Hepatocyte (in vitro differentiated cells): ENCODE data around the gene SSBP3. TPM values are rescaled to one million over a fixed set of nuclear protein-coding genes. Genes with fewer than 3 reads are reported as not detected.

Experiments used
- DNase-seq: peaks from one replicate; pipeline ENCODE4 v3.0.0-alpha.2; 2016; ENCODE audit warnings: low spot score
- H2AFZ ChIP-seq: fragments of 200-600 bp; sonication (generic); 2 replicates; pipeline ENCODE4 v1.6.0; 2016; ENCODE audit warnings: antibody characterized with exemption, mild to moderate bottlenecking
- H3K27ac ChIP-seq: fragments of 200-600 bp; sonication (generic); 2 replicates; pipeline ENCODE4 v1.5.1; 2016; ENCODE audit warnings: mild to moderate bottlenecking
- H3K27me3 ChIP-seq: fragments of 200-600 bp; sonication (generic); 2 replicates; pipeline ENCODE4 v1.6.1; 2016
- H3K36me3 ChIP-seq: fragments of 200-600 bp; sonication (generic); replicated peaks from 2 replicates; pipeline ENCODE4 v1.5.1; 2016; ENCODE audit warnings: low read depth; ENCODE audit not compliant: insufficient read depth
- H3K4me1 ChIP-seq: fragments of 200-600 bp; sonication (generic); 2 replicates; pipeline ENCODE4 v1.5.1; 2016; ENCODE audit warnings: mild to moderate bottlenecking, moderate library complexity; ENCODE audit not compliant: insufficient read depth
- H3K4me2 ChIP-seq: fragments of 200-600 bp; sonication (generic); 2 replicates; pipeline ENCODE4 v1.6.0; 2016
- H3K4me3 ChIP-seq: fragments of 200-600 bp; sonication (generic); 2 replicates; pipeline ENCODE4 v1.5.1; 2016; ENCODE audit warnings: mild to moderate bottlenecking
- H3K79me2 ChIP-seq: fragments of 200-600 bp; sonication (generic); 2 replicates; pipeline ENCODE4 v1.6.0; 2017; ENCODE audit warnings: mild to moderate bottlenecking
- H3K9me2 ChIP-seq: fragments of 200-600 bp; sonication (generic); replicated peaks from 2 replicates; pipeline ENCODE4 v1.6.0; 2017; ENCODE audit warnings: mild to moderate bottlenecking; ENCODE audit not compliant: insufficient read depth
- H3K9me3 ChIP-seq: fragments of 200-600 bp; sonication (generic); 2 replicates; pipeline ENCODE4 v1.5.1; 2016; ENCODE audit warnings: low read depth, mild to moderate bottlenecking
- H4K20me1 ChIP-seq: fragments of 200-600 bp; sonication (generic); 2 replicates; pipeline ENCODE4 v1.6.0; 2016; ENCODE audit warnings: mild to moderate bottlenecking; ENCODE audit not compliant: insufficient read depth, poor library complexity, severe bottlenecking
- CTCF ChIP-seq: fragments of 200-600 bp; sonication (generic); IDR thresholded peaks from 2 replicates; pipeline ENCODE4 v1.5.1; 2016; ENCODE audit warnings: antibody characterized with exemption, mild to moderate bottlenecking; ENCODE audit not compliant: poor library complexity
- EZH2 ChIP-seq: fragments of 200-600 bp; sonication (generic); IDR thresholded peaks from 2 replicates; pipeline ENCODE4 v1.6.1; 2016; ENCODE audit warnings: antibody characterized with exemption, mild to moderate bottlenecking, borderline replicate concordance
- EZH2phosphoT487 ChIP-seq: fragments of 200-600 bp; sonication (generic); IDR thresholded peaks from one replicate; pipeline ENCODE4 v1.6.1; 2018; ENCODE audit warnings: antibody characterized with exemption, mild to moderate bottlenecking, low read depth, moderate library complexity; ENCODE audit not compliant: unreplicated experiment, severe bottlenecking
- WGBS: methylation state at CpG from one replicate; pipeline ENCODE4 v1.1.6; 2016; ENCODE audit warnings: low lambda C conversion rate; ENCODE audit errors: missing lambda C conversion rate; 5-methylcytosine and 5-hydroxymethylcytosine counted together
- polyA plus RNA-seq: library from polyadenylated mRNA; unstranded; fragments of >200 nt; fragmentation: Nextera tagmentation; extraction: Ambion mirVana; gene quantifications from 2 replicates; pipeline ENCODE4 v1.2.1, GENCODE V29; 2016
- total RNA-seq: library from RNA; depleted of rRNA; stranded (reverse); fragments of >200 nt; gene quantifications from 2 replicates; pipeline ENCODE4 v1.2.3, GENCODE V29; 2014

The SSBP3 gene
- total and polyA plus RNA-seq, 2 experiments from 2014 or later: 25.8 to 47.2 TPM

- Histone ChIP-seq H3K27ac (no peak overlapping the region), H3K79me2 (no peaks in the 10 kb centered on the region), H3K4me3 (no peak overlapping the region), H3K9me2 (no peaks in the 10 kb centered on the region), H3K36me3 (no peaks in the 10 kb centered on the region), H3K4me1 (no peaks in the 10 kb centered on the region), H4K20me1 (no peaks in the 10 kb centered on the region), H3K4me2 (no peak overlapping the region), H2AFZ (no peak overlapping the region), H3K27me3 (no peaks in the 10 kb centered on the region), H3K9me3 (no peaks in the 10 kb centered on the region)
- 94% methylated on average over 5 of the region's 5 CpGs for WGBS
- no peak for DNase-seq
- no peak for TF ChIP-seq EZH2phosphoT487
- TF ChIP-seq EZH2: no peak
- no peak for TF ChIP-seq CTCF
These were observed 212.7 kb downstream of the SSBP3 start for GRCh38 chr1:54193453-54193852.

GRCh38 chr1:54191525-54191924 is 214.7 kb downstream of the SSBP3 start:
- no peaks in the 10 kb centered on the region for H3K9me3 ChIP-seq
- no peak overlapping the region for H3K4me3 ChIP-seq
- no peaks in the 10 kb centered on the region for H3K79me2 ChIP-seq
- DNase-seq: no peak
- H3K27ac ChIP-seq: no peak overlapping the region
- no peaks in the 10 kb centered on the region for H3K27me3 ChIP-seq
- no peaks in the 10 kb centered on the region for H3K36me3 ChIP-seq
- no peaks in the 10 kb centered on the region for H3K9me2 ChIP-seq
- H2AFZ ChIP-seq: no peak overlapping the region
- no peak for TF ChIP-seq EZH2phosphoT487
- TF ChIP-seq CTCF: no peak
- TF ChIP-seq EZH2: no peak
- WGBS: 44% methylated on average over 1 of the region's 1 CpG
- H3K4me2 ChIP-seq: no peak overlapping the region
- H4K20me1 ChIP-seq: no peaks in the 10 kb centered on the region
- no peaks in the 10 kb centered on the region for H3K4me1 ChIP-seq

- Histone ChIP-seq H3K4me1 (no peaks in the 10 kb centered on the region), H3K9me3 (no peaks in the 10 kb centered on the region), H3K4me2 (no peak overlapping the region), H3K79me2 (no peaks in the 10 kb centered on the region), H3K36me3 (no peaks in the 10 kb centered on the region), H3K4me3 (no peak overlapping the region), H4K20me1 (no peaks in the 10 kb centered on the region), H2AFZ (no peak overlapping the region), H3K27me3 (no peaks in the 10 kb centered on the region), H3K27ac (no peak overlapping the region), H3K9me2 (no peaks in the 10 kb centered on the region)
- WGBS: 99% methylated on average over 9 of the region's 9 CpGs
- TF ChIP-seq EZH2 (no peak), CTCF (no peak), EZH2phosphoT487 (no peak)
- DNase-seq: no peak
These were observed 215.7 kb downstream of the SSBP3 start for GRCh38 chr1:54190526-54190925.

GRCh38 chr1:54188291-54188690 is 217.9 kb downstream of the SSBP3 start:
- Histone ChIP-seq H2AFZ (no peak overlapping the region), H3K9me3 (no peaks in the 10 kb centered on the region), H3K9me2 (no peaks in the 10 kb centered on the region), H3K79me2 (no peaks in the 10 kb centered on the region), H4K20me1 (no peaks in the 10 kb centered on the region), H3K27me3 (no peaks in the 10 kb centered on the region), H3K4me3 (no peak overlapping the region), H3K36me3 (no peaks in the 10 kb centered on the region), H3K4me2 (no peak overlapping the region), H3K4me1 (no peaks in the 10 kb centered on the region), H3K27ac (no peak overlapping the region)
- TF ChIP-seq EZH2phosphoT487 (no peak), EZH2 (no peak), CTCF (no peak)
- no peak for DNase-seq
- WGBS: 86% methylated on average over 1 of the region's 1 CpG
